Measurements from ENCODE around the gene TMEM87B.
"Not testable (repeated sequence)": the region's sequence is repeated elsewhere in the genome, so short reads cannot be mapped to it uniquely, and the experiment has no call there.

TMEM87B gene

DNA sequence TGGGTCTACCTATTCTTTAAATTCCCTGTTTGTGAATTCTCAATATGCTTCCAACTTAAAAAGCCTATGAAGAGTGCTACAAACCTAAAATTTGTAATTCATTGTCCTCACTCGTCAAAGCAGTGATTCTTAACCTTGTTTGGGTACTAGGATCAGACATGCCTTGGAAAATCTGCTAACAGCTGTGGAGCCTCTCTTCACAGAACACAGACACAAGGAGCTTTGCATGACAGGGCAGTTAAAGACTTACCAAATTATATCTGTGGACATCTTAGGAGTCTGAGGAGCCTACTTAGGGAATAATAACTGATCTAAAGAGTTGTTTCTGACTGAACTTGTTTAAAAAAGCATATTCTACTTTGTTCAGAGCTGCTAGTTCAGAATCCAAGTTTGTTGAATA, 38.1 kb downstream of the TMEM87B start:
- TF ChIP-seq, protein P1, sequence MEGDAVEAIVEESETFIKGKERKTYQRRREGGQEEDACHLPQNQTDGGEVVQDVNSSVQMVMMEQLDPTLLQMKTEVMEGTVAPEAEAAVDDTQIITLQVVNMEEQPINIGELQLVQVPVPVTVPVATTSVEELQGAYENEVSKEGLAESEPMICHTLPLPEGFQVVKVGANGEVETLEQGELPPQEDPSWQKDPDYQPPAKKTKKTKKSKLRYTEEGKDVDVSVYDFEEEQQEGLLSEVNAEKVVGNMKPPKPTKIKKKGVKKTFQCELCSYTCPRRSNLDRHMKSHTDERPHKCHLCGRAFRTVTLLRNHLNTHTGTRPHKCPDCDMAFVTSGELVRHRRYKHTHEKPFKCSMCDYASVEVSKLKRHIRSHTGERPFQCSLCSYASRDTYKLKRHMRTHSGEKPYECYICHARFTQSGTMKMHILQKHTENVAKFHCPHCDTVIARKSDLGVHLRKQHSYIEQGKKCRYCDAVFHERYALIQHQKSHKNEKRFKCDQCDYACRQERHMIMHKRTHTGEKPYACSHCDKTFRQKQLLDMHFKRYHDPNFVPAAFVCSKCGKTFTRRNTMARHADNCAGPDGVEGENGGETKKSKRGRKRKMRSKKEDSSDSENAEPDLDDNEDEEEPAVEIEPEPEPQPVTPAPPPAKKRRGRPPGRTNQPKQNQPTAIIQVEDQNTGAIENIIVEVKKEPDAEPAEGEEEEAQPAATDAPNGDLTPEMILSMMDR (IDR thresholded peaks at IDR 0.05; ENCODE audit: low read depth, low read length, missing control alignments), result no peak
- DNase-seq (ENCODE audit: low read depth), result no peak
- H3K4me3 ChIP-seq (ENCODE audit: low read depth, low read length), result no peak overlapping the region

DNA sequence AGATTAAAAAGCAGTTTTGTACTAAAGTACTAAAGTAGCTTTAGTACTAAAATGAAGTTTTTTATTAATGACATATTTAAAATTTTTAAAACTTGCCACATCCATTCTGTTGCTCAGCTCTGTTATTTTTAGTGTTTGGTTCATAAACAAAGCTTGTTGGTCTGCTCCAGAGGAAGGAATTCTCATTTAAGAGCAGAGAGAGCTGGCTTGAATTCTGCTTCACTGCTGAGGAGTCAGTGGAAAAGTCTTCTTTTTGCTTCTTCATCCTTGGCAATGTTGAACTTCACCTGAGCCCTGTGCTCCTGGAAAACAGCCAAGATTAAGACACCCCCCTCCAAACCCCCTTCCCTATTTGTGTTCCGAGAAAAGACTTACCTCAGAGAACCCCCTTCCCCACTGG, 40.6 kb downstream of the TMEM87B start:
- no peak overlapping the region for H3K4me3 ChIP-seq (ENCODE audit: low read depth, low read length)
- TF ChIP-seq, protein P1 (IDR thresholded peaks at IDR 0.05; ENCODE audit: low read depth, low read length, missing control alignments), result no peak
- DNase-seq (ENCODE audit: low read depth), result no peak

DNA sequence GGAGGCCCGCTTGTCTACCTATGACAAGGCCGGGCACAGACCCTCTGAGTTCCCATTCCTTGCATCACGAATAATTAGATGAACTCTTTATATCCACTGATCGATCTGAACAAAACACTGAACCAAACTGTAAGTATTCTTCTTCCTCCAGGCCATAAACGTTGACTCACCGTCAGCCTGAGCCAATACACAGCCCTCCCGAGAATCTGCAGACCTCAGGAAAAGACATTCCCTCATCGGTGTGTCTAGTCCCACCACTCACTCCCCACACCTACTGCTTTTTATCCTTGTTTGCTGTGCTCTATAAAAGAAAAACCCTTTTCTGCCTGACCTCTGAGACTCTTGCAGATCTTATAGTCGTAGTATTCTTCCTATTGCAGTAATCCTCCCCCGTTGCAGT, 41.0 kb downstream of the TMEM87B start:
- TF ChIP-seq, protein P1 (IDR thresholded peaks at IDR 0.05; ENCODE audit: low read depth, low read length, missing control alignments), result no peak
- no peak for DNase-seq (ENCODE audit: low read depth)
- H3K4me3 ChIP-seq (ENCODE audit: low read depth, low read length), result no peak overlapping the region

DNA sequence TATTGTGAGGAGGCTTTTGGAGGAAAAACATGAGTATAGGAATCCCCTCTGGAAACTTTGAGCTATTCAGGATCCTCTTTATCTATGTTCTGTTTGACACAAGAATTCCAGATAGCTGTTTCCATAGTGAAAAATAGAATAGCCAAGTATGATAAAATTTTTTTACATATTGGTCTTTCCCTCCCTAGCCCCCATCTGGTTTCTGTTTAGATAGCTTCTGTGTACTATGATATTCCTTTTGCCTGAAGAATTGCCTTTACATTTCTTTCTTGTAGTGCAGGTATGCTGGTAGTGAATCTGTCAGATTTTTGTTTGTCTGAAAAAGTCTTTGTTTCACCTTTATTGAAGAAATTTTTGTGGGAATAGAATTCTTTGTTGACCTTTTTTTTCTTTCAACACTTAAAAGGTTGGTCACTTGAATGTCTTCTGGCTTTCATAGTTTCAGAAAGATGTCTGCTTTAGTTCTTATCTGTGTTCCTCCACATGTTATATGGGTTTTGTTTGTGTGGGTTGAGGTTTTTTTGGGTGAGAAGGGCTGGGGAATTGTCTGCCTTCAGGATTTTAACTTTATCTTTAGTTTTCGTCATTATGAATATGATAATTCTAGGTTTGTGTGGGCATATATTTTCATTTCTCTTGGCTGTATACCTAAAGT, 53.2 kb downstream of the TMEM87B start:
- DNase-seq (ENCODE audit: low read depth), result no peak
- no peak overlapping the region for H3K4me3 ChIP-seq (ENCODE audit: low read depth, low read length)
- TF ChIP-seq, protein P1 (IDR thresholded peaks at IDR 0.05; ENCODE audit: low read depth, low read length, missing control alignments), result no peak

DNA sequence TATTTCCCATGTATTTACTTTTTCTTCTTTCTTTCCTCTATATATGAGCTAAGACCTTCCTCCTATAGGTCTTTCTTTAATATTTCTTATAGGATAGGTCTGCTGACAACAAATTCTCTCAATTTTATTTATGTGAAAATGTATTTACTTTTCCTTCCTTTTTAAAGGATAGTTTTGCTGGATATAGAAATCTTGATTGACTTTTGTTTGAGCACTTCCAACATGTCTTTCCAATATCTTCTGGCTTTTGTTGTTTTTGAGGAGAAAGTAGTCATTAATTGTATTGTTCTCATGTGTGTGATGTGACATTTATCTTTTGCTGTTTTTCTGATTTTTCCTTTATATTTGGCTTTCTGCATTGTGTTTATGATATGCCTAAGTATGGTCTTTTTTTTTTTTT, 54.2 kb downstream of the TMEM87B start:
- H3K4me3 ChIP-seq (ENCODE audit: low read depth, low read length), result no peak overlapping the region
- no peak for DNase-seq (ENCODE audit: low read depth)
- TF ChIP-seq, protein P1 (IDR thresholded peaks at IDR 0.05; ENCODE audit: low read depth, low read length, missing control alignments), result no peak

DNA sequence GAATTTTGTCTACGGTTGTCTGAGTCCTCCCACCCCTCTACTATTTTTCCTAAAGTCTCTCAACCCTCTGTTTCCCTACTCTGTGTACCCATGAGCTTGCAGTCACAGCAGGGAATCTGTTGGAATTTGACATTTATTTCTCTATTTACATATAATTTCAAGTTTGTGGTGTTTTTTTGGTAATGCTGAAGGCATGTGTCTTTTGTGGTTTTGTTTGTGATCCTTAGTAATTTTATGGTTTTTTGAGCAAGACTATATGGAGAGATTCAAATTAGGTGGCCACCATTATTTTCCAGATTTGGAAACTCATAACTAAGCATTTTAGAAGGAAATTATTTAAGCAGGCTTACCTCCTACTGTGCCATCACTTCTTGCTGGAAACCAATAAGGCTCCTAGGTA, 55.9 kb downstream of the TMEM87B start:
- DNase-seq (ENCODE audit: low read depth), result no peak
- no peak overlapping the region for H3K4me3 ChIP-seq (ENCODE audit: low read depth, low read length)
- TF ChIP-seq, protein P1 (IDR thresholded peaks at IDR 0.05; ENCODE audit: low read depth, low read length, missing control alignments), result no peak

DNA sequence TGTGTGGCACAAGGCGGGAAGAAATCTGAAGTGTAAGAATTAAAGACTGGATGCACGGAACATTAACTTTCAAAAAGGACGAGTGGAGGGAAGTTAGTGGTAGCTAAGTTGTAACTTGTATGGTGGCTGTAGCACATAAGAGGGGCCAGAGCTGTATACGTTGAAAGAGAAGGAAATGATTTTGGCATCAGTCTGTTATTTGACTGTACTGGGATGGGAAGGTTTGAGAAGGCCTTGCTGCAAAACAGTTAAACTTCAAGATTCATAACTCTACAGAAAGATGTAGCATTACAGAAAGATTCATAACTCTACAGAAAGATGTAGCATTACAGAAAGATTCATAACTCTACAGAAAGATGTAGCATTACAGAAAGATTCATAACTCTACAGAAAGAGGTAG, 58.3 kb downstream of the TMEM87B start:
- not testable (repeated sequence) for H3K4me3 ChIP-seq (ENCODE audit: low read depth, low read length); DNase-seq (ENCODE audit: low read depth)
